Breast epithelium (tissue), 4 donors: Measurements from ENCODE around the gene VAMP1. TPM values are rescaled to one million over a fixed set of nuclear protein-coding genes. Genes with fewer than 3 reads are reported as not detected.
"Not testable (repeated sequence)": the region's sequence is repeated elsewhere in the genome, so short reads cannot be mapped to it uniquely, and the experiment has no call there.

Experiments
- DNase-seq, 2 donors: peaks; one replicate each; pipeline ENCODE4 v3.0.0-alpha.2; 2019; ENCODE audit warnings: low spot score in 2 of 2
- H3K27ac ChIP-seq, 2 donors: fragments of 200-600 bp; sonication (generic) in 1 of 2; one replicate each; pipeline ENCODE4 v1.5.1; 2016 to 2019; ENCODE audit warnings: mild to moderate bottlenecking in 1 of 2
- H3K27me3 ChIP-seq, 2 donors: fragments of 200-600 bp; sonication (generic) in 1 of 2; one replicate each; pipeline versions ENCODE4 v1.5.1 to v1.6.0; 2017 to 2019; ENCODE audit warnings: control low read depth in 1 of 2, mild to moderate bottlenecking in 1 of 2
- H3K36me3 ChIP-seq: fragments of 200-600 bp; one replicate; pipeline ENCODE4 v1.5.1; 2019
- H3K4me1 ChIP-seq, 2 donors: fragments of 200-600 bp; sonication (generic); one replicate each; pipeline ENCODE4 v1.5.1; 2016 to 2019; ENCODE audit warnings: control low read depth in 1 of 2
- H3K4me3 ChIP-seq, 3 donors: fragments of 200-600 bp; sonication (generic); 1 replicate in 2 of 3; 2 replicates in 1 of 3; pipeline ENCODE4 v1.5.1; 2016 to 2019; ENCODE audit warnings: mild to moderate bottlenecking in 3 of 3, moderate library complexity in 2 of 3
- H3K9me3 ChIP-seq, 2 donors: fragments of 200-600 bp; sonication (generic) in 1 of 2; one replicate each; pipeline ENCODE4 v1.5.1; 2016 to 2019; ENCODE audit warnings: control low read depth in 1 of 2
- CTCF ChIP-seq, 3 donors: fragments of 450-650 bp; IDR thresholded peaks; one replicate each; pipeline ENCODE4 v1.5.1; 2016 to 2017; ENCODE audit warnings: antibody characterized with exemption in 3 of 3, mild to moderate bottlenecking in 3 of 3, moderate library complexity in 3 of 3
- POLR2A ChIP-seq: fragments of 450-650 bp; IDR thresholded peaks from one replicate; pipeline ENCODE4 v1.6.1; 2016; ENCODE audit warnings: antibody characterized with exemption, mild to moderate bottlenecking, moderate library complexity
- POLR2AphosphoS5 ChIP-seq, 3 donors: sonication (generic); formaldehyde crosslinking; IDR thresholded peaks; one replicate each; pipeline ENCODE4 v1.6.1; 2017; ENCODE audit warnings: antibody characterized with exemption in 3 of 3
- intact Hi-C: fragments of 100-400 bp; cut with DNase I; formaldehyde crosslinking; loops from one replicate; pipeline ENCODE4 v1.15.1; 2023; ENCODE audit warnings: low total_unique reads
- total RNA-seq, 3 donors: library from RNA; depleted of rRNA; stranded (reverse); fragments of >200 nt; gene quantifications; one replicate each; pipeline ENCODE4 v1.1.0, GENCODE V29; 2016

Gene VAMP1
- 10 to 100 TPM in 2 of 3 donors, 1 to 10 TPM in 1; 8.2 to 12.5 (median 11.1) TPM for total RNA-seq

GRCh38 chr12:6470375-6471163, at the start of gene VAMP1:
Gene VAMP1 (minus strand): TSS chr12:6470677. CDS start chr12:6470531, 146 bp downstream.
- H3K27me3 ChIP-seq, result no peaks in the 10 kb centered on the region
- H3K27ac ChIP-seq, result peak within 1 kb of the TSS; percentile 85 to 86
- TF ChIP-seq CTCF (IDR thresholded peaks at IDR 0.05) (peak in 2 of 3 donors; percentile 10 to 23), POLR2A (peak; percentile 92), POLR2AphosphoS5 (IDR thresholded peaks at IDR 0.05) (peak; percentile 93 to 96 (median 94))
- H3K4me1 ChIP-seq, result no peaks in the 10 kb centered on the region
- peak within 1 kb of the TSS; percentile 68 to 79 (median 74) for H3K4me3 ChIP-seq
- no peaks in the 10 kb centered on the region for H3K36me3 ChIP-seq
- no peaks in the 10 kb centered on the region for H3K9me3 ChIP-seq
- intact Hi-C loops, result no loop called here
- DNase-seq, result peak; percentile 98

GRCh38 chr12:6520186-6520585, 49.7 kb upstream of the VAMP1 start:
- DNase-seq, result no peak
- Histone ChIP-seq H3K36me3 (peaks cover 4% of the 10 kb centered on the region), H3K4me1 (no peaks in the 10 kb centered on the region), H3K27ac (no peak overlapping the region), H3K27me3 (no peaks in the 10 kb centered on the region), H3K9me3 (no peaks in the 10 kb centered on the region), H3K4me3 (no peak overlapping the region)
- TF ChIP-seq POLR2AphosphoS5 (IDR thresholded peaks at IDR 0.05), result no peak
- TF ChIP-seq POLR2A, result no peak
- intact Hi-C loops, result no loop called here

GRCh38 chr12:6508087-6508486, 37.6 kb upstream of the VAMP1 start:
- H3K4me1 ChIP-seq, result no peaks in the 10 kb centered on the region
- no peaks in the 10 kb centered on the region for H3K27me3 ChIP-seq
- intact Hi-C loops, result no loop called here
- H3K9me3 ChIP-seq, result no peaks in the 10 kb centered on the region
- TF ChIP-seq CTCF (IDR thresholded peaks at IDR 0.05) (no peak), POLR2AphosphoS5 (IDR thresholded peaks at IDR 0.05) (no peak), POLR2A (no peak)
- H3K4me3 ChIP-seq, result no peak overlapping the region
- peak overlapping the region in 1 of 2 donors; percentile 1 for H3K27ac ChIP-seq
- no peak for DNase-seq
- H3K36me3 ChIP-seq, result no peaks in the 10 kb centered on the region

- Histone ChIP-seq H3K4me3 (no peak overlapping the region), H3K4me1 (no peaks in the 10 kb centered on the region), H3K9me3 (no peaks in the 10 kb centered on the region), H3K27ac (peak overlapping the region; percentile 2 to 28), H3K27me3 (no peaks in the 10 kb centered on the region), H3K36me3 (no peaks in the 10 kb centered on the region)
- TF ChIP-seq CTCF (IDR thresholded peaks at IDR 0.05) (no peak), POLR2A (no peak), POLR2AphosphoS5 (IDR thresholded peaks at IDR 0.05) (no peak)
- intact Hi-C loops, result no loop called here
- no peak for DNase-seq
Observed at GRCh38 chr12:6507102-6507998, 36.9 kb upstream of the VAMP1 start.

- Histone ChIP-seq H3K36me3 (no peaks in the 10 kb centered on the region), H3K27ac (no peak overlapping the region), H3K4me3 (no peak overlapping the region), H3K9me3 (no peaks in the 10 kb centered on the region), H3K4me1 (no peaks in the 10 kb centered on the region), H3K27me3 (no peaks in the 10 kb centered on the region)
- TF ChIP-seq POLR2AphosphoS5 (IDR thresholded peaks at IDR 0.05) (no peak), CTCF (IDR thresholded peaks at IDR 0.05) (no peak), POLR2A (no peak)
- no peak for DNase-seq
- intact Hi-C loops, result no loop called here
Observed at GRCh38 chr12:6500466-6500865, 30.0 kb upstream of the VAMP1 start.

- intact Hi-C loops, H3K27ac ChIP-seq, DNase-seq: not testable (repeated sequence)
Observed at GRCh38 chr12:6497291-6497690, 26.8 kb upstream of the VAMP1 start.

More at GRCh38 chr12:6497291-6497690, 26.8 kb upstream of the VAMP1 start:
- not testable (repeated sequence) for H3K9me3 ChIP-seq, H3K4me3 ChIP-seq, H3K36me3 ChIP-seq, H3K27me3 ChIP-seq
- H3K4me1 ChIP-seq, result peaks cover 4 to 10% of the 10 kb centered on the region in 2 donors
